HepG2 (cell line): ENCODE measurements around the gene ITGAE. TPM values are rescaled to one million over a fixed set of nuclear protein-coding genes. Genes with fewer than 3 reads are reported as not detected.
A peak's percentile ranks its signal among the peaks of the same experiment; 100 is the strongest.

Experiments used
- ATAC-seq: fragments of 200-7000 bp; cut with Tn5 transposase; 3 replicates; pipeline ENCODE4 v1.9.1; 2020; ENCODE audit warnings: mild to moderate bottlenecking, moderate library complexity
- BruUV-seq: library from RNA; stranded (reverse); fragments of 400-500 nt; replicated peaks from 2 replicates; lab custom pipeline; 2021; lab: Mats Ljungman, UMichigan
- CTCF ChIA-PET: fragments of 300-600 bp; formaldehyde crosslinking; extraction: SDS; loops from one replicate; lab custom pipeline; 2021; ENCODE audit warnings: low total read pairs, inconsistent platforms, low intra/inter-chr PET ratio; lab: Yijun Ruan, JAX
- POLR2A ChIA-PET: fragments of 350-600 bp; sonication (Branson Sonifier 250); formaldehyde crosslinking; loops from one replicate; lab custom pipeline; 2020; ENCODE audit warnings: antibody characterized with exemption, inconsistent platforms; lab: Yijun Ruan, JAX
- DNase-seq: peaks from one replicate; pipeline ENCODE4 v3.0.0-alpha.2; 2015; ENCODE audit warnings: low spot score
- FAIRE-seq: peaks from 3 replicates; lab custom pipeline; 2011; peaks lifted over from hg19 to GRCh38; lab: Jason Lieb, UNC
- H2AFZ ChIP-seq: one replicate; pipeline ENCODE4 v1.6.1; 2011; ENCODE audit warnings: low read length, inconsistent platforms
- H3K27ac ChIP-seq: fragments of 300-600 bp; 3 replicates; pipeline ENCODE4 v1.8.0; 2011; ENCODE audit warnings: mixed run types, mild to moderate bottlenecking, mixed read lengths, low read length, inconsistent platforms; ENCODE audit not compliant: insufficient read depth; ENCODE audit errors: extremely low read length
- H3K27me3 ChIP-seq, 2 experiments: fragments of 200-600 bp in 1 of 2; 2 replicates in 1 of 2; 3 replicates in 1 of 2; pipeline versions ENCODE4 v1.6.0 to v1.8.0; 2011; ENCODE audit warnings: low read length in 2 of 2, mild to moderate bottlenecking in 2 of 2, moderate library complexity in 2 of 2, inconsistent platforms in 1 of 2; ENCODE audit not compliant: insufficient read depth in 2 of 2, control insufficient read depth in 1 of 2
- H3K36me3 ChIP-seq, 2 experiments: fragments of 200-600 bp in 1 of 2; replicated peaks in 1 of 2; 2 replicates in 1 of 2; 3 replicates in 1 of 2; pipeline versions ENCODE4 v1.5.1 to v1.8.0; 2011; ENCODE audit warnings: low read length in 2 of 2, inconsistent platforms in 1 of 2; ENCODE audit not compliant: insufficient read depth in 2 of 2, control insufficient read depth in 1 of 2
- H3K4me1 ChIP-seq: 2 replicates; pipeline ENCODE4 v1.5.1; 2012; ENCODE audit warnings: low read length, inconsistent platforms; ENCODE audit not compliant: insufficient read depth
- H3K4me2 ChIP-seq: 2 replicates; pipeline ENCODE4 v1.6.0; 2011; ENCODE audit warnings: low read depth, low read length, inconsistent platforms
- H3K4me3 ChIP-seq, 3 experiments: fragments of 200-600 bp in 1 of 3; sonication (generic), shearing (Covaris generic) in 1 of 3; replicated peaks in 1 of 3; 2 replicates each; pipeline ENCODE4 v1.5.1; 2011 to 2016; ENCODE audit warnings: low read length in 3 of 3, inconsistent platforms in 2 of 3, low read depth in 2 of 3, mild to moderate bottlenecking in 2 of 3, control low read depth in 1 of 3, mixed read lengths in 1 of 3; ENCODE audit not compliant: insufficient read depth in 1 of 3
- H3K79me2 ChIP-seq: one replicate; pipeline ENCODE4 v1.6.1; 2011; ENCODE audit warnings: low read length, inconsistent platforms; ENCODE audit not compliant: insufficient read depth
- H3K9ac ChIP-seq: 2 replicates; pipeline ENCODE4 v1.6.0; 2011; ENCODE audit warnings: mild to moderate bottlenecking, low read depth, low read length, inconsistent platforms; ENCODE audit not compliant: insufficient read depth
- H3K9me3 ChIP-seq: 2 replicates; pipeline ENCODE4 v1.5.1; 2012; ENCODE audit warnings: mild to moderate bottlenecking, low read length
- H4K20me1 ChIP-seq: 2 replicates; pipeline ENCODE4 v1.6.0; 2011; ENCODE audit warnings: inconsistent platforms, mild to moderate bottlenecking, low read length, moderate library complexity; ENCODE audit not compliant: insufficient read depth
- GATAD2A ChIP-seq: IDR thresholded peaks from 2 replicates; pipeline ENCODE4 v1.6.1; 2016
- NCOA1 ChIP-seq: sonication (generic); formaldehyde crosslinking; IDR thresholded peaks from 2 replicates; pipeline ENCODE4 v1.9.0; 2021; ENCODE audit warnings: missing genetic modification reagents
- NFKB2 ChIP-seq: sonication (generic); formaldehyde crosslinking; IDR thresholded peaks from 2 replicates; pipeline ENCODE4 v1.4.0; 2020; ENCODE audit warnings: missing genetic modification reagents, borderline replicate concordance
- PCBP2 ChIP-seq: fragments of 200-400 bp; formaldehyde crosslinking; optimal IDR thresholded peaks from 2 replicates; pipeline ENCODE3; 2018; ENCODE audit warnings: low read length, low read depth; ENCODE audit not compliant: poor library complexity, severe bottlenecking
- SRSF4 ChIP-seq: fragments of 200-400 bp; formaldehyde crosslinking; IDR thresholded peaks from one replicate; pipeline ENCODE4 v1.6.1; 2018; ENCODE audit warnings: mild to moderate bottlenecking, low read depth, low read length, moderate library complexity; ENCODE audit not compliant: poor library complexity, severe bottlenecking
- TMF1 ChIP-seq: sonication (generic); formaldehyde crosslinking; IDR thresholded peaks from 2 replicates; pipeline ENCODE4 v1.8.1; 2022; ENCODE audit warnings: low read depth, missing genetic modification reagents
- ZFP91 ChIP-seq: sonication (generic); formaldehyde crosslinking; IDR thresholded peaks from 2 replicates; pipeline ENCODE4 v1.9.0; 2022; ENCODE audit warnings: missing genetic modification reagents, mild to moderate bottlenecking, borderline replicate concordance
- ZNF12 ChIP-seq: sonication (generic); formaldehyde crosslinking; IDR thresholded peaks from 2 replicates; pipeline ENCODE4 v1.5.0; 2020; ENCODE audit warnings: missing genetic modification reagents
- ZNF263 ChIP-seq: sonication (generic); formaldehyde crosslinking; IDR thresholded peaks from 2 replicates; pipeline ENCODE4 v1.4.0; 2020; ENCODE audit warnings: missing genetic modification reagents
- ZNF776 ChIP-seq: sonication (generic); formaldehyde crosslinking; IDR thresholded peaks from 2 replicates; pipeline ENCODE4 v1.4.0; 2020; ENCODE audit warnings: mild to moderate bottlenecking, missing genetic modification reagents
- ZNF788 ChIP-seq: sonication (generic); formaldehyde crosslinking; IDR thresholded peaks from 2 replicates; pipeline ENCODE4 v1.5.0; 2020; ENCODE audit warnings: mild to moderate bottlenecking, missing genetic modification reagents, borderline replicate concordance
- WGBS: methylation state at CpG from one replicate; pipeline ENCODE4 v1.1.6; 2017; ENCODE audit warnings: low lambda C conversion rate; 5-methylcytosine and 5-hydroxymethylcytosine counted together
- in situ Hi-C: cut with HindIII; loops from 2 replicates; pipeline ENCODE4 v1.10.0; 2017; ENCODE audit warnings: low pct_unique_long_range_greater_than_20kb; ENCODE audit not compliant: extremely low pct_ligation_motif_present
- intact Hi-C: fragments of 100-400 bp; cut with micrococcal nuclease; formaldehyde crosslinking; loops from one replicate; pipeline ENCODE4 v1.10.0; 2022; ENCODE audit not compliant: unreplicated experiment
- polyA plus RNA-seq, 8 experiments: library from polyadenylated mRNA; depleted of rRNA in 3 of 8; stranded (reverse) in 7 of 8; unstranded in 1 of 8; fragments of >200 nt; fragmentation: Illumina TruSeq in 4 of 8; extraction: Trizol in 4 of 8; gene quantifications; 2 replicates each; pipeline versions ENCODE4 v1.2.1 to v1.2.3, GENCODE V29; 2011 to 2016; ENCODE audit warnings: low read depth in 4 of 8, missing spikeins in 1 of 8, mixed read lengths in 1 of 8; ENCODE audit not compliant: insufficient read depth in 1 of 8
- total RNA-seq, 5 experiments: library from RNA; depleted of rRNA; stranded (reverse); fragments of >200 nt; fragmentation: Illumina TruSeq; extraction: Trizol; gene quantifications; 2 replicates each; pipeline ENCODE4 v1.2.3, GENCODE V29; 2016; ENCODE audit warnings: low read depth in 1 of 5
- TF ChIP-seq, protein P1 (sequence below), 2 experiments: sonication (generic) in 1 of 2; formaldehyde crosslinking in 1 of 2; IDR thresholded peaks; 2 replicates each; pipeline versions ENCODE4 v1.6.1 to v1.9.0; 2014 to 2022; ENCODE audit warnings: antibody characterized with exemption in 1 of 2, borderline replicate concordance in 1 of 2, inconsistent platforms in 1 of 2, low read depth in 1 of 2, missing genetic modification reagents in 1 of 2

ITGAE gene
- total and polyA plus RNA-seq, 2 of the 13 experiments (the other 11 are each of a cell fraction or from before 2014, with no cell fraction given), result 42.3 to 49.0 TPM

DNA sequence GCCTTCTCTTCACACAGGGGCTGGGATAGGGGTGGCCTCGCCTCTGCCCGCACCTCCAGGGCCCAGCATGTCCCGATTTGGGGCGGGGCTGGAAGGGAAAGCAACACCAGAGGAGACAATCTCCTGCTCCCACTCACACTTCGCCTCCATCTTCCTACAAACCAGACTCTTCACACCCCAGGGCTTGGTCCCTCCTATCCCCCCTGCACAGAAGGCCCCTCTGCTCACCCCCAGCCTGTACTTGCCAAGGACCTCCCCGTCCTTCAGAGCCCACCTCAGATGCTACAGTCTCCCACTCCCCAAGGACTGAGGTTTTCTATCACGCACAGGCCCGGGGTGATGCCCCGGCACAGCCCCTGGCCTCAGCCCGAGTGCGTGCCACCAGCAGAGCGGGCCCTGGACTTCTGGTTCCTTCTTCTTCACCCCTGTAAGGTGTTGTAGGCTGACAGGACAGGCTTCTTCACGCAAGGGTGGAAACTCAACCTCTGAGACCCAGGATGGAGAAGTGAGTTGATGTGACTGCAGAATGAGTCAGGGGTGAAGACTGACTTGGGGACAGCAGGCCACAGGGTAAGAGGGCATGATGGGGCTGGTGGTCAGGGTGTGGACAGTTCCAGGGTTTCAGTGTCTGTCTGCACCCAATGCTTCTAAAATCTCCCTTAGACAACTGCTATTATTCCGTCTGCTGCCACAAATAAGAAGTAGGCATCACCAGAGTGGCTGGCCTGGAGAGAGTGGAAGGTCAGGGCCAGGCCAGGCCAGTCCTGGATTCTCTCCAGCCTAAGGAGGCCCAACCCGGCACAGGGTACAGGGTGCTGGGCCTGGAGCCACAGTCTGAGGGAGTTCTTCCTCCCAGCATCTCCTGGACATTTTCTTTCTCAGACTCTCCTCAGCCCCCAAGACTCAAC is 2.5 kb downstream of the ITGAE start (continued):
- TF ChIP-seq GATAD2A (CRISPR knock-in tag), result 0 out of 2 replicates have a peak, but pooled peaks have one; percentile 20
- TF ChIP-seq TMF1 (CRISPR knock-in tag), result no peak
- no peak for TF ChIP-seq ZNF788 (CRISPR knock-in tag)
- 0 out of 2 replicates have a peak, but pooled peaks have one; percentile 12 for TF ChIP-seq ZFP91
- peak; percentile 35; the same call in 1 of the 2 replicates for TF ChIP-seq NFKB2 (CRISPR knock-in tag)
- no peak for TF ChIP-seq ZNF12

- Histone ChIP-seq H2AFZ (no peak overlapping the region), H3K9me3 (no peaks in the 10 kb centered on the region), H3K36me3 (no peaks in the 10 kb centered on the region), H3K79me2 (no peaks in the 10 kb centered on the region), H3K9ac (no peak overlapping the region), H4K20me1 (no peaks in the 10 kb centered on the region), H3K27me3 (no peaks in the 10 kb centered on the region), H3K4me2 (no peak overlapping the region), H3K4me3 (no peak overlapping the region), H3K27ac (peak overlapping the region; percentile 92), H3K4me1 (peaks cover 77% of the 10 kb centered on the region)
- BruUV-seq, result no TSS peak
- ATAC-seq (no peak), DNase-seq (no peak), FAIRE-seq (no peak)
- CTCF ChIA-PET, result no interaction called here
- WGBS, result 96% methylated on average over 9 of the region's 9 CpGs
- intact Hi-C loops, result no loop called here
- TF ChIP-seq PCBP2 (no peak), NCOA1 (no peak), ZNF776 (CRISPR knock-in tag) (no peak), ZNF263 (CRISPR knock-in tag) (no peak), SRSF4 (no peak)
- TF ChIP-seq, protein P1, sequence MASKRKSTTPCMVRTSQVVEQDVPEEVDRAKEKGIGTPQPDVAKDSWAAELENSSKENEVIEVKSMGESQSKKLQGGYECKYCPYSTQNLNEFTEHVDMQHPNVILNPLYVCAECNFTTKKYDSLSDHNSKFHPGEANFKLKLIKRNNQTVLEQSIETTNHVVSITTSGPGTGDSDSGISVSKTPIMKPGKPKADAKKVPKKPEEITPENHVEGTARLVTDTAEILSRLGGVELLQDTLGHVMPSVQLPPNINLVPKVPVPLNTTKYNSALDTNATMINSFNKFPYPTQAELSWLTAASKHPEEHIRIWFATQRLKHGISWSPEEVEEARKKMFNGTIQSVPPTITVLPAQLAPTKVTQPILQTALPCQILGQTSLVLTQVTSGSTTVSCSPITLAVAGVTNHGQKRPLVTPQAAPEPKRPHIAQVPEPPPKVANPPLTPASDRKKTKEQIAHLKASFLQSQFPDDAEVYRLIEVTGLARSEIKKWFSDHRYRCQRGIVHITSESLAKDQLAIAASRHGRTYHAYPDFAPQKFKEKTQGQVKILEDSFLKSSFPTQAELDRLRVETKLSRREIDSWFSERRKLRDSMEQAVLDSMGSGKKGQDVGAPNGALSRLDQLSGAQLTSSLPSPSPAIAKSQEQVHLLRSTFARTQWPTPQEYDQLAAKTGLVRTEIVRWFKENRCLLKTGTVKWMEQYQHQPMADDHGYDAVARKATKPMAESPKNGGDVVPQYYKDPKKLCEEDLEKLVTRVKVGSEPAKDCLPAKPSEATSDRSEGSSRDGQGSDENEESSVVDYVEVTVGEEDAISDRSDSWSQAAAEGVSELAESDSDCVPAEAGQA (IDR thresholded peaks at IDR 0.05; ENCODE audit: low read depth), result no peak
- TF ChIP-seq, protein P1 (CRISPR knock-in tag; IDR thresholded peaks at IDR 0.05; ENCODE audit: borderline replicate concordance), result no peak
- in situ Hi-C loops, result no loop called here
- POLR2A ChIA-PET, result no interaction called here
These were observed 4.2 kb downstream of the ITGAE start for GRCh38 chr17:3796822-3797170.
